ENCODE measurements around the gene MTX1. TPM values are rescaled to one million over a fixed set of nuclear protein-coding genes. Genes with fewer than 3 reads are reported as not detected.

Gene MTX1
- total and polyA plus RNA-seq, 9 of the 15 experiments (the other 6 are each of a cell fraction or from before 2014, with no cell fraction given) = 29.1 to 98.4 (median 66.9) TPM

GRCh38 chr1:155186067-155186793, 22.3 kb upstream of the MTX1 start:
- H3K4me2 ChIP-seq (ENCODE audit: insufficient read depth, low read length) = no peak overlapping the region

More at GRCh38 chr1:155186067-155186793, 22.3 kb upstream of the MTX1 start:
- H4K20me1 ChIP-seq (replicated peaks; ENCODE audit: control insufficient read depth, insufficient read depth, low read length) = no peaks in the 10 kb centered on the region
- H3K79me2 ChIP-seq (ENCODE audit: control insufficient read depth, insufficient read depth, low read length) = no peaks in the 10 kb centered on the region
- H3K4me1 ChIP-seq (replicated peaks in 1 of 2; ENCODE audit: control insufficient read depth in 2 of 2, insufficient read depth in 2 of 2, low read length in 2 of 2) = peaks cover 0 to 33% of the 10 kb centered on the region in 2 experiments; a peak in 3 of 5 replicates
- ChIA-PET POLR2A (interaction anchor here (0.6 to 1.2 kb wide), 2 partner anchors 9 to 11 kb away, joined by 3 to 5 read pairs; no protein-coding TSS in a partner anchor), CTCF (ENCODE audit: low intra/inter-chr PET ratio) (no interaction called here)
- intact Hi-C loops (cut with micrococcal nuclease) = no loop called here
- in situ Hi-C loops (cut with MboI) = no loop called here
- H2AFZ ChIP-seq (ENCODE audit: low read depth, low read length) = no peak overlapping the region
- BruUV-seq (replicated peaks) = no TSS peak
- 77% methylated on average over 7 of the region's 8 CpGs for WGBS (ENCODE audit: insufficient coverage, low coverage, missing lambda C conversion rate)
- TF ChIP-seq E4F1 (CRISPR knock-in tag; IDR thresholded peaks at IDR 0.05; ENCODE audit: borderline replicate concordance) (no peak), HMG20B (CRISPR knock-in tag; IDR thresholded peaks at IDR 0.05) (no peak), CHD4 (IDR thresholded peaks at IDR 0.05; ENCODE audit: insufficient read depth, insufficient replicate concordance, low read depth, low read length, poor library complexity, severe bottlenecking) (no peak), E2F3 (CRISPR knock-in tag; IDR thresholded peaks at IDR 0.05) (no peak), ZNF175 (CRISPR knock-in tag; IDR thresholded peaks at IDR 0.05; ENCODE audit: low read depth) (no peak)
- H3K9me1 ChIP-seq (ENCODE audit: control insufficient read depth, insufficient read depth, low read length) = no peaks in the 10 kb centered on the region
- no peaks in the 10 kb centered on the region for H3K9me3 ChIP-seq (replicated peaks; ENCODE audit: control insufficient read depth, insufficient read depth, low read depth, low read length)
- no peak overlapping the region for H3K4me3 ChIP-seq
- H3K27ac ChIP-seq (ENCODE audit: extremely low read depth, low read depth, low read length) = no peak overlapping the region
- ATAC-seq (peak; percentile 42; the same call in 2 of the 3 replicates), FAIRE-seq (no peak), DNase-seq (ENCODE audit: extremely low read depth in 1 of 4, low spot score in 3 of 4) (no peak)
- H3K9ac ChIP-seq (ENCODE audit: insufficient read depth in 1 of 2, low read depth in 2 of 2, low read length in 2 of 2) = peak overlapping the region in 1 of 2 experiments; percentile 33; a peak in 2 of 4 replicates
- no peaks in the 10 kb centered on the region for H3K27me3 ChIP-seq (ENCODE audit: control insufficient read depth in 2 of 2, insufficient read depth in 2 of 2, low read length in 2 of 2)
- no peaks in the 10 kb centered on the region for H3K36me3 ChIP-seq (ENCODE audit: control insufficient read depth, insufficient read depth, low read length)

Measured in K562 (cell line).